H1 (cell line): ENCODE results near the gene EVPL. TPM values are rescaled to one million over a fixed set of nuclear protein-coding genes. Genes with fewer than 3 reads are reported as not detected.

ENCODE experiments used
- CTCF ChIA-PET: fragments of 300-600 bp; sonication (Branson Sonifier 250); formaldehyde crosslinking; loops from one replicate; lab custom pipeline; 2021; ENCODE audit not compliant: partially characterized antibody; lab: Charles Lee
- POLR2A ChIA-PET: fragments of 300-600 bp; sonication (Branson Sonifier 250); formaldehyde crosslinking; loops from one replicate; lab custom pipeline; 2021; ENCODE audit warnings: inconsistent platforms; ENCODE audit not compliant: partially characterized antibody; lab: Charles Lee
- DNase-seq, 2 experiments: peaks; one replicate each; pipeline versions ENCODE4 v3.0.0 to v3.0.0-alpha.2; 2010 to 2022; ENCODE audit warnings: low spot score in 2 of 2, low read depth in 1 of 2, mixed read lengths in 1 of 2
- FAIRE-seq: peaks from 2 replicates; lab custom pipeline; 2011; peaks lifted over from hg19 to GRCh38; lab: Jason Lieb, UNC
- H2AFZ ChIP-seq: 2 replicates; pipeline ENCODE4 v1.8.1; 2012; ENCODE audit warnings: low read length, inconsistent platforms
- H2AK5ac ChIP-seq: 2 replicates; pipeline ENCODE4 v1.6.1; 2013; ENCODE audit warnings: low read depth, low read length
- H2BK120ac ChIP-seq: replicated peaks from 2 replicates; pipeline ENCODE3; 2013; ENCODE audit warnings: low read depth, low read length, inconsistent platforms
- H2BK12ac ChIP-seq: 2 replicates; pipeline ENCODE4 v1.6.1; 2013; ENCODE audit warnings: low read depth, low read length
- H2BK15ac ChIP-seq: 2 replicates; pipeline ENCODE4 v1.6.1; 2013; ENCODE audit warnings: low read length
- H2BK20ac ChIP-seq: 2 replicates; pipeline ENCODE4 v1.6.1; 2013; ENCODE audit warnings: low read length
- H2BK5ac ChIP-seq: 2 replicates; pipeline ENCODE4 v1.6.1; 2013; ENCODE audit warnings: low read depth, low read length
- H3K14ac ChIP-seq: 2 replicates; pipeline ENCODE4 v1.6.1; 2013; ENCODE audit warnings: inconsistent platforms; ENCODE audit not compliant: insufficient read length
- H3K18ac ChIP-seq: 2 replicates; pipeline ENCODE4 v1.6.1; 2013; ENCODE audit warnings: low read length; ENCODE audit errors: extremely low read depth
- H3K23ac ChIP-seq: 2 replicates; pipeline ENCODE4 v1.6.1; 2013; ENCODE audit warnings: inconsistent platforms; ENCODE audit not compliant: insufficient read length
- H3K23me2 ChIP-seq: 2 replicates; pipeline ENCODE4 v1.6.1; 2013; ENCODE audit warnings: low read depth, low read length
- H3K27ac ChIP-seq: 2 replicates; pipeline ENCODE4 v1.6.1; 2011; ENCODE audit warnings: low read depth, low read length, inconsistent platforms
- H3K27me3 ChIP-seq, 4 experiments: replicated peaks in 1 of 4; 1 replicate in 1 of 4; 2 replicates in 3 of 4; pipeline versions ENCODE4 v1.6.1 to v1.8.1; 2011 to 2013; ENCODE audit warnings: low read length in 3 of 4, mild to moderate bottlenecking in 3 of 4, inconsistent platforms in 2 of 4, mixed read lengths in 2 of 4, moderate library complexity in 1 of 4; ENCODE audit not compliant: control insufficient read depth in 3 of 4, insufficient read depth in 3 of 4; ENCODE audit errors: extremely low read depth in 1 of 4
- H3K36me3 ChIP-seq, 4 experiments: 2 replicates each; pipeline versions ENCODE4 v1.6.1 to v1.8.1; 2011 to 2013; ENCODE audit warnings: mild to moderate bottlenecking in 4 of 4, low read length in 3 of 4, moderate library complexity in 2 of 4, control low read depth in 1 of 4, inconsistent platforms in 1 of 4; ENCODE audit not compliant: insufficient read depth in 4 of 4, control insufficient read depth in 2 of 4
- H3K4ac ChIP-seq: replicated peaks from 2 replicates; pipeline ENCODE3; 2013; ENCODE audit warnings: low read length, low read depth, mixed read lengths, inconsistent platforms; ENCODE audit not compliant: insufficient read length
- H3K4me1 ChIP-seq, 4 experiments: replicated peaks in 1 of 4; 1 replicate in 1 of 4; 2 replicates in 3 of 4; pipeline versions ENCODE4 v1.6.1 to v1.8.1; 2011 to 2013; ENCODE audit warnings: low read length in 3 of 4, inconsistent platforms in 2 of 4, mixed read lengths in 1 of 4; ENCODE audit not compliant: insufficient read depth in 4 of 4, control insufficient read depth in 3 of 4
- H3K4me2 ChIP-seq, 2 experiments: 2 replicates each; pipeline versions ENCODE4 v1.6.1 to v1.8.1; 2011 to 2013; ENCODE audit warnings: low read depth in 2 of 2, low read length in 2 of 2, control low read depth in 1 of 2, inconsistent platforms in 1 of 2, mild to moderate bottlenecking in 1 of 2; ENCODE audit not compliant: insufficient read depth in 1 of 2
- H3K4me3 ChIP-seq, 4 experiments: fragments of 200-600, 300-600 bp in 1 of 4; sonication (generic), shearing (Covaris generic), sonication (Bioruptor Twin) in 1 of 4; 2 replicates each; pipeline versions ENCODE4 v1.5.1 to v1.8.1; 2011 to 2016; ENCODE audit warnings: low read length in 4 of 4, low read depth in 3 of 4, control low read depth in 2 of 4, inconsistent platforms in 2 of 4, mild to moderate bottlenecking in 2 of 4, mixed read lengths in 1 of 4, moderate library complexity in 1 of 4; ENCODE audit not compliant: insufficient read depth in 2 of 4; ENCODE audit errors: extremely low read depth in 1 of 4
- H3K56ac ChIP-seq: replicated peaks from 2 replicates; pipeline ENCODE3; 2013; ENCODE audit warnings: low read depth, mild to moderate bottlenecking, mixed read lengths, low read length, inconsistent platforms; ENCODE audit not compliant: insufficient read length
- H3K79me1 ChIP-seq: 2 replicates; pipeline ENCODE4 v1.6.1; 2013; ENCODE audit warnings: low read depth, low read length, control low read depth
- H3K79me2 ChIP-seq, 2 experiments: 2 replicates each; pipeline versions ENCODE4 v1.6.1 to v1.8.1; 2012 to 2013; ENCODE audit warnings: low read length in 2 of 2, mild to moderate bottlenecking in 2 of 2, inconsistent platforms in 1 of 2; ENCODE audit not compliant: insufficient read depth in 2 of 2, control insufficient read depth in 1 of 2
- H3K9ac ChIP-seq, 4 experiments: replicated peaks in 1 of 4; 1 replicate in 1 of 4; 2 replicates in 3 of 4; pipeline versions ENCODE4 v1.6.1 to v1.8.1; 2011 to 2013; ENCODE audit warnings: low read depth in 3 of 4, low read length in 3 of 4, control low read depth in 2 of 4, mild to moderate bottlenecking in 2 of 4, moderate library complexity in 2 of 4, inconsistent platforms in 1 of 4; ENCODE audit errors: extremely low read depth in 1 of 4
- H3K9me3 ChIP-seq, 2 experiments: 2 replicates each; pipeline versions ENCODE4 v1.6.1 to v1.8.1; 2012 to 2013; ENCODE audit warnings: mild to moderate bottlenecking in 2 of 2, moderate library complexity in 2 of 2, control low read depth in 1 of 2, inconsistent platforms in 1 of 2, low read depth in 1 of 2, low read length in 1 of 2, mixed read lengths in 1 of 2; ENCODE audit not compliant: insufficient read depth in 2 of 2
- H4K20me1 ChIP-seq, 2 experiments: replicated peaks in 1 of 2; 2 replicates each; pipeline versions ENCODE3 to v1.8.1; 2011 to 2013; ENCODE audit warnings: inconsistent platforms in 2 of 2, low read length in 2 of 2, mild to moderate bottlenecking in 1 of 2; ENCODE audit not compliant: insufficient read depth in 2 of 2, control insufficient read depth in 1 of 2
- H4K5ac ChIP-seq: 2 replicates; pipeline ENCODE4 v1.6.1; 2013; ENCODE audit warnings: low read length, low read depth, mixed read lengths, inconsistent platforms; ENCODE audit not compliant: insufficient read length
- H4K8ac ChIP-seq: 2 replicates; pipeline ENCODE4 v1.8.0; 2013; ENCODE audit warnings: mild to moderate bottlenecking, moderate library complexity, low read length, inconsistent platforms; ENCODE audit not compliant: insufficient read depth; ENCODE audit errors: extremely low read depth
- H4K91ac ChIP-seq: replicated peaks from 2 replicates; pipeline ENCODE3; 2013; ENCODE audit warnings: low read length, mixed read lengths, inconsistent platforms; ENCODE audit not compliant: insufficient read length
- CEBPB ChIP-seq: IDR thresholded peaks from 2 replicates; pipeline ENCODE4 v1.6.1; 2012; ENCODE audit warnings: low read depth, low read length
- WGBS, 2 experiments: shearing (Covaris generic) in 1 of 2; methylation state at CpG; one replicate each; pipeline versions ENCODE4 v1.1.6 to v1.1.7; 2013 to 2015; ENCODE audit warnings: low lambda C conversion rate in 2 of 2, mixed read lengths in 2 of 2, inconsistent platforms in 1 of 2, low coverage in 1 of 2, missing lambda C conversion rate in 1 of 2; ENCODE audit not compliant: insufficient replicate concordance in 2 of 2, insufficient coverage in 1 of 2, insufficient read length in 1 of 2; ENCODE audit errors: extremely low coverage in 1 of 2, missing lambda C conversion rate in 1 of 2; 5-methylcytosine and 5-hydroxymethylcytosine counted together
- polyA plus RNA-seq, 7 experiments: library from polyadenylated mRNA; depleted of rRNA in 3 of 7; stranded (reverse) in 5 of 7; unstranded in 2 of 7; fragments of >200 nt in 5 of 7; fragments of 200-250 nt in 2 of 7; gene quantifications; 1 replicate in 5 of 7; 2 replicates in 1 of 7; 4 replicates in 1 of 7; pipeline versions ENCODE4 v1.2.1 to v1.2.3, GENCODE V29; 2011 to 2013; ENCODE audit warnings: missing spikeins in 2 of 7, mixed read lengths in 2 of 7
- total RNA-seq: library from RNA; stranded (reverse); fragmentation: NEBNext Ultra II Directional; extraction: Animal tissue kit (Norgen Biotek cat#: 25700); gene quantifications from 2 replicates; pipeline ENCODE4 v1.2.1, GENCODE V29; 2021

EVPL gene
- total and polyA plus RNA-seq, 2 of the 8 experiments (the other 6 are each of a cell fraction or from before 2014, with no cell fraction given): 0.20 to 0.99 TPM

DNA sequence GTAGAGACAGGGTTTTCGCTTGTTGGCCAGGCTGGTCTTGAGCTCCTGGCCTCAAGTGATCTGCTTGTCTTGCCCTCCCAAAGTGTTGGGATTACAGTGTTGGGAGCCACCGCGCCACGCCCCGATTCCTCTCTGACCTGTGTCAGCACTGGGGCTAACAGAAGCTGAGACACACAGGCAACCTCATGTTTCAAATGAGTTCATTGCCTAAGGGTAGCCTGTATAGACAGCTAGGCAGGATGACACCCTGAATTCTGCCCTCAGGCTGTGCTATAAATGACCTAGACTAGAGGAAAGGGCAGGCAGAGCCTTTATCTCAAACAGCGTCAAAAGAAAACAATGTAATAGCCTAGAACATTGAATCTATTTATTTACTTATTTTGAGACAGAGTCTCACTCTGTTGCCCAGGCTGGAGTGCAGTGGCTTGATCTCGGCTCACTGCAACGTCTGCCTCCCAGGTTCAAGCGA, 28.7 kb downstream of the EVPL start:
- Histone ChIP-seq H2BK5ac (no peak overlapping the region), H2AK5ac (no peak overlapping the region), H3K18ac (no peak overlapping the region), H3K9ac (no peak overlapping the region), H3K9me3 (no peaks in the 10 kb centered on the region), H3K14ac (no peak overlapping the region), H4K20me1 (no peaks in the 10 kb centered on the region), H4K5ac (no peak overlapping the region), H4K91ac (no peak overlapping the region), H3K4ac (no peak overlapping the region), H4K8ac (no peak overlapping the region), H3K79me2 (no peaks in the 10 kb centered on the region), H3K79me1 (no peaks in the 10 kb centered on the region), H3K27me3 (no peaks in the 10 kb centered on the region), H3K23ac (no peak overlapping the region), H2AFZ (no peak overlapping the region), H3K23me2 (no peaks in the 10 kb centered on the region), H3K27ac (no peak overlapping the region), H3K36me3 (peaks cover 0 to 2% (median under 1%) of the 10 kb centered on the region in 4 experiments; a peak in 2 of 8 replicates), H3K4me2 (no peak overlapping the region), H2BK20ac (no peak overlapping the region), H2BK12ac (no peak overlapping the region), H3K4me3 (no peak overlapping the region), H2BK15ac (no peak overlapping the region), H2BK120ac (no peak overlapping the region), H3K56ac (no peak overlapping the region), H3K4me1 (no peaks in the 10 kb centered on the region; a peak in 3 of 7 replicates)
- DNase-seq (no peak), FAIRE-seq (no peak)
- ChIA-PET POLR2A (interaction anchor here (0.6 to 1.8 kb wide), 4 partner anchors 10 to 57 kb away, joined by 3 to 8 read pairs (median 4); partner anchors contain the start of gene FBF1), CTCF (interaction anchor here (0.6 to 32.0 kb wide), 10 partner anchors 9 to 303 kb away, joined by 3 to 885 read pairs (median 4); partner anchors contain the start of genes EVPL, MRPL38 and TRIM65)
- 88% methylated on average over 9 of the region's 9 CpGs; no CpG with 5 or more reads in 1 of the 2 experiments for WGBS, 2 experiments
- TF ChIP-seq CEBPB: no peak
